Activated T-cell treated with anti-CD3 and anti-CD28 coated beads for 24 hours (primary cell): Measurements from ENCODE around the gene WDFY1.

Source experiments
- DNase-seq: peaks from one replicate; pipeline ENCODE4 v3.0.0-alpha.2; 2020; ENCODE audit warnings: low read depth

WDFY1 gene, protein sequence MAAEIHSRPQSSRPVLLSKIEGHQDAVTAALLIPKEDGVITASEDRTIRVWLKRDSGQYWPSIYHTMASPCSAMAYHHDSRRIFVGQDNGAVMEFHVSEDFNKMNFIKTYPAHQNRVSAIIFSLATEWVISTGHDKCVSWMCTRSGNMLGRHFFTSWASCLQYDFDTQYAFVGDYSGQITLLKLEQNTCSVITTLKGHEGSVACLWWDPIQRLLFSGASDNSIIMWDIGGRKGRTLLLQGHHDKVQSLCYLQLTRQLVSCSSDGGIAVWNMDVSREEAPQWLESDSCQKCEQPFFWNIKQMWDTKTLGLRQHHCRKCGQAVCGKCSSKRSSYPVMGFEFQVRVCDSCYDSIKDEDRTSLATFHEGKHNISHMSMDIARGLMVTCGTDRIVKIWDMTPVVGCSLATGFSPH

DNA sequence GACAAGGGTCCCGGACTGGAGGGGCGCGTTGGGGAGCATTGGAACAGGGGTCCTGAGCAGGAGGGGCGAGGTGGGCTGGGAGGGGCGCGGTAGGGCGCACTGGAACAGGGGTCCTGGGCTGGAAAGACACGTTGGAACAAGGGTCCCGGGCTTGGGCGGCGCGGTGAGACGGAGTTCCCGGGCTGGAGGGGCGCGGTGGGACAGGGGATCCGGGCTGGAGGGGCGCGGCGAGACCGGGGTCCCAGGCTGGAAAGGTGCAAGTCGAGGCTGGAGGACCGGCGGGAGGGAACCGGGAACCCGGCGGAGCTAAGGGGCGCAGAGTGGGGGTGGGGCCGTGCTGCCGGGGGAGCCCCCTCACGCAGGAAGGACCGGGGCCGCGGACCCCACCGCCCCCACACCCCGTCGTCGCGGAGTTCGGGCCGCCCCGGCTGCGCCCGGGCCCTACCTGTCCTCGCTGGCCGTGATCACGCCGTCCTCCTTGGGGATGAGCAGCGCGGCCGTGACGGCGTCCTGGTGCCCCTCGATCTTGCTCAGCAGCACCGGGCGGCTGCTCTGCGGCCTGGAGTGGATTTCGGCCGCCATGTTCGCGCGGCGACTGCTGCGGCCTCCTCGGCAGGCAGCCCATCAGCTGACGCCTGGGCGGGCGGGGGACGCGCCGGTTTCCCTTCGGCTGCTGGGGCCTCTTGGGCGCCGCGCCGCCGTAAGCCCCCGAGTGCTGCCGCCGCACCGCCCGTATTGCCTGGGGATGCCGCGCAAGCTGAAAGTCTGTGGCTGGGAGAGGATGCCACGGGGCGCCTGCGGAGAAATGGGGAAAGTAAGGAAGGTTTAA is at the start of gene WDFY1:
Gene WDFY1, minus strand, starts transcription at position 633 of the 829 bp plus-strand sequence. Its CDS starts 51 bp downstream, at position 582.
- peak; percentile 75 for DNase-seq

DNA sequence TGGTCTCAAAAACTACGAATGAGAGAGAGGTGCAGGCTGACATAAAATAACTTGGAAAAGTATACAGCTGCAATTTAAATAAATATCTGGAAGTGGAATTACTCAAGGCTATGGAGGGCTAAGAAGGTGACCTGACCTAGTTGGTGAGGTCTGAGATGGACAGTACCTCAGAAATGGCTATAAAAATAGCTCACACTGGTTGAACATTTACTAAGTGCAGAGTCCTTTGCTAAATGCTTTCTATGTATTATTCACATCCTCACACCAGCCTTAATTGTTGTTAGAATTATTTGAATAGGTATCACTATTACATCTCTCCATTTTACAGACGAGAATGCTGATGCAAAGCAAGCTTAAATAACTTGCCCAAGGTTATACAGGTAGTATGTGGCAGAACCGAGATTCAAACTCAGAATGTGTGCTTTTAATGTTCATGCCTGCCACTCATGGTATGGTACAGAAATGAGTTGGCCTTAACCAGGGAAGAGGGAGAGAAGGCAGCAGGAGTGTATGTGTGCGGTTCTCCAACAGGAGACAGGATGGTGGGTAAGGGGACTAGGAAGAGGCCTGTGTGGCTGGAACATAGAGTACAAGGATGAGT is 49.5 kb upstream of the WDFY1 start:
- no peak for DNase-seq

DNA sequence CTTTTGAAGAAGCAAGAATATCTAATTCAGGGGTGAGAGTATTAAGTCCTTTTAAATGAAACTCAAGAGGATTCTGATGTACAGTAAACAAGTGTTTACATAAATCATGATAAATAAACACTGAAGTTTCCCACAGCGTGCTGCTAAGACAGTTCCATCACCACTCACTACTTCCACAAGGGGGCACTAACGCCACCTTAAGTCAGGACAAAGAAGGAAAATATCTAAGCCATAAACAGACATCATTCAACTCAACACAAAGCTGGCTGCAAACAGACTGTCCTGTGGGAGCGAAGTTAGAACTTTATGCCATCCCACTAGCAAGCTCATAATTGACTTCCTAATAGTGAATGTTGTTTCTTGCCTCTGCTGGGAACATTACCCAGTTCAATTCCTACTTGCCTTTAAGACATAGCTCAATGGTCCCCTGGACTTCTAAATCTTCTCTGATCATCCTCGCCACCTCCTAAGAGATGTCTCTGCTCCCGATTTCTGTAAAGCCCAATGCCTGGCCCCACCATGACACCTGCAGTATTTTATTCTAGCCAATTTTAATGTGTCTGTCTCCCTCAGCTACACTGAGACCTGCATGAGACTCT is 48.6 kb upstream of the WDFY1 start:
- peak; percentile 60 for DNase-seq

DNA sequence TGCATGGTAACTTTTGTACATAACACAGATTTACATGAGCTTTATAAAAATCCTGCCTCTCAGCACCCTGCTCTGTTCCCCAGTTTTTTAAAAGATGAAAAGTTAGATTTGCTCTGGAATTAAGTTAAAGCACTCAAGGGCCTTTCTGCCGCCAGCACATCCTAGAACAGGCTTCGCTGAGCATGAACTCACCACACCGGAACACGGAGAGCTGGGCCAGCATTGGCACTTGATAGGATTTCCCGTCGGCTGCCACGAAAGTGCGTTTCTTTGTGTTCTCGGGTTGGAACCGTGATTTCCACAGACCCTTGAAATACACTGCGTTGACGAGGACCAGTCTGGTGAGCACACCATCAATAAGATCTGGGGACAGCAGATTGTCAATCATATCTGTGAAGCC is 46.5 kb upstream of the WDFY1 start:
- DNase-seq = no peak

DNA sequence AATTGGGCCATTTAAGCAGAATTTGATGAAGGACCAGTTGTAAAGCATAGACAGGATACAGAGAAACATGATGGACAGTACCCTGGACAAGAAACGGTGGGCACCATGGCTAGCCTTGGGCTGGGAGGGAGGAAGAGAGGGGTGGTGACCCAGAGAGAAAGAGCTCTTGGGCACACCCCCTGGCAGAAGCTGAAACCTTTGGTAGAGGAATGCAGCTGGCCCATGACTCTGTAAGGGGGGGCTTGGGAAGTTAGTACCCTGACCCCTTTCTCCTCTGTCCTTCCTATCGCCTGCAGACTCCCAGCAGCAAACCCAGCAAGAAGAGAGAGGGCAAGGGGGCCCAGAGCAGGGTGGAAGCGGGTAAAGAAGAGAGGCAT is 44.7 kb upstream of the WDFY1 start:
- no peak for DNase-seq

DNA sequence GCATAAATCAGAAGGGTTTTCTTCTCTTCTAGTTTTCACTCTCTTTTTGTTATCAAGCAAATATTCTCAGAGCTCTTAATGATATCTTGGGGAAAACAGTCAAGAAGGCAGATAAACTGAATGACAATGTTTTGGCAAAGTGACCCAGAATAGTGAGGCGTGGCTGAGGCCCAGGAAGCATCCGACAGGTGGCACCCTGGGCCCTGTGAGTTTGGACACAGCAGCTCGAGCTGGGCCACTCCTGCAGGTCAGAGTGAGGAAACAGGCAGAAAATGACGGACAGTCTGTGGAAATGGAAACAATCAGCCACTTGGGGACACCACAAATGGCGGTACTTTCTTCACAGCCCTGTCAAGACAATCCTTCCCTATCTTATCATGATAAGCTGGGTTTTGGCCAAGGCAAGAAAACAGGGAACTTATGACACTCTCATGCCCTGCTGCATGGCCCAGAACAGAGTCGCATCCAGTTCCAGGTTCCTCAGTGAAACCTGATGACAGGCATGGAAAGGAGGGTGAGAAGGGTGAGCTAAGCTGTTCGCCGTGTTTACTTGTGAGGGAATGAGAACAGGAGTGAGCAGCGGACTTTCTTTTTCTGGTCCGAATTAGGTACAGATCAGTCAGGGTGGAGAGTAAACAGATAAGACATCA is 44.2 kb upstream of the WDFY1 start:
- DNase-seq = no peak

DNA sequence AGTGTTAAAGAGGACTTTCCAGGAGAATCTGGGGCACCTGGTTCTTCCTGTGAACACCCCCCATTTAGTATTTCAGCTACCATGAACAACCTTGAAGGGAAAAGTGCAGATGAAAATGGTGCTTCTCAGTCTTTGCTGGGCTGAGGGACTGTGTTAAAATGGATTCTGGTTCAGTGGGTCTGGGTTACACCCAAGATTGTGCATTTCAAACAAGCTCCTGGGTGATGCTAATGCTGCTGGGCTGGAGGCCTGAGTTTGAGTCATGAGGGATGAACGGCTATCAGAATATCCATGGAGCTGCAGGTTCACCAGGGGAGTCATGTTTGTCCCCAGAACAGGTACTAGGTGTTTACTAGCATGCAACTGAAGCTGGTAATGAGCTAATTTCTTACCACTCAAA is 36.1 kb upstream of the WDFY1 start:
- no peak for DNase-seq

DNA sequence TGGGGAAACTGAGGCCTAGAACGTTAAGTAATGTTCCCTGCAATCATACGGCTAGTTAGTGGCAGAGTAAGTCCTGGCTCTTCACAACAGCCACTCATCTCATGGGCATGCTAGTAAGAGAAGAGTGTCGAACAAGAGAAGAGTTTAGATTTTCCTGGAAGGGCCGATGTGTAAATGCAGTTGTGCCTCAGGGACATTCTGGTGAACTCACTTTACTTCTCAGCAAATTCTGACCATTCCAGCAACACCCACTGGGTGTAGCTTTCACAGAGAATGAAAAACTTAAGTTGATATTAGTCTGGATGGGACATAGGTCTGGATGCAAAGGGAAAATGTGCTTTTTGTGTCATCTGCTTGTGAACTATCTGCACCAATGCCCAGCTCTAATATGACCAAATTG is 35.7 kb upstream of the WDFY1 start:
- DNase-seq = no peak

DNA sequence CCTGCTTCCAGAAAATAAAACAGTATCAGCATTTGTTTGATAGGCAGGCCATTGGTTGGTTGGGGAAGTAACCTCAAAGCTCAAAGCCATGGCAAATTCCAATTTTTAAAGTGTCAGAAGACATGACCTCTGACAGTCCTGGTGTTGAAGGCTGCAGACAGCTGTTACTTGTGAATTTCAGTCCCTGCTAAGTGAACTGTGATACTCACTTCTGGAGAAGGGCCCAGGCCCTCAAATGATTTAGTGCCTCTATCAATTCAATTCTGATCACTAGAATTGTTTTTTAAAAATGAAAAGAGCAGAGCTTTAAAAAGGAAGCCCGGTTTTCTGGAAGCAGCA is 35.2 kb upstream of the WDFY1 start:
- DNase-seq = no peak

DNA sequence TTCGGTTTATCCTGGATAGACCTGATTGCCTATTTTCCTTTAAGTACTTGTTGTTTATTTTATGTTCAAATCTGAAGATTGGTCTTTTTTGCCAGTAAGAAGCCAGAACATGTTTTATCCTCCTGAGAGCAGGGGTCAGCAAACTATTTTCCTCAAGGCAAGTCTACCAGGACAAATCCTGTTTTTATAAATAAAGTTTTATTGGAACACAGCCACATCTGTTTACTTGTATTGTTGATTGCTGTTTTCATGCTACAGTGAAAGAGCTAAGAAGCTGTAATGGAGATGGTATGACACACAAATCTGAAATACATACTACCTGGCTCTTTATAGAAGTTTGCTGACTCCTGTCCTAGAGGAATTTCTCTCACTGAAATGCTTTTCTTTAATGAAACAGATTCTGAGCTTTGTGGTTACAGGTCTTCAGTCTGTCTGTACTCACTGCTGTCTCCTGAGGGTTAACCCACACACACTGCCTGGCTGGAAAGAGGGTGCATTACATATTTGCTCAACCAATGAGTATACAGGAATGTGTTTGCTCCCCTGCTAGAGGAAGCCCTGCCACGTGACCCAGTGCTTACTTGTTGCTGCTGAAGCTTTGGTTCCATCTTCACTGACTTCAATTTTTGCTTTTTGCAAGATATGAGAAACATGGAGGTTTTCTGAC is 34.7 kb upstream of the WDFY1 start:
- no peak for DNase-seq

DNA sequence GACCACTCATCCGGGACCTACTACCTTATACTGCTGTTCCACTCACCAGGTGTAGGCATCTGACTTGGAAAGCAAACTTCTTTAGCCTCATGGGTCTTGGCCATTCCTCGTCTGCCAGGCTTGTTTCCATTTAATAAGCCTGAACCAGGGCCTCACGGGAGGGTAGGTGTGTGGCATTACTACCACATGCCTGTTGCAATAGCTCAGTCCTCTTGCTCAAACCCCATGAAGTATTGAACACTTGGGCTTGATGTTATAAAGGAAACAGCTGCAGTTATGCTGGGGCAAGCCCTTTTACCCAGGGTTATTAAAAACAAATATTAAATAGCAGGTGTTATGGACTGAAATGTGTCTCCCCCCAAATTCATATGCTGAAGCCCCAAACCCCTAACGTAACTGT is 33.3 kb upstream of the WDFY1 start:
- no peak for DNase-seq

DNA sequence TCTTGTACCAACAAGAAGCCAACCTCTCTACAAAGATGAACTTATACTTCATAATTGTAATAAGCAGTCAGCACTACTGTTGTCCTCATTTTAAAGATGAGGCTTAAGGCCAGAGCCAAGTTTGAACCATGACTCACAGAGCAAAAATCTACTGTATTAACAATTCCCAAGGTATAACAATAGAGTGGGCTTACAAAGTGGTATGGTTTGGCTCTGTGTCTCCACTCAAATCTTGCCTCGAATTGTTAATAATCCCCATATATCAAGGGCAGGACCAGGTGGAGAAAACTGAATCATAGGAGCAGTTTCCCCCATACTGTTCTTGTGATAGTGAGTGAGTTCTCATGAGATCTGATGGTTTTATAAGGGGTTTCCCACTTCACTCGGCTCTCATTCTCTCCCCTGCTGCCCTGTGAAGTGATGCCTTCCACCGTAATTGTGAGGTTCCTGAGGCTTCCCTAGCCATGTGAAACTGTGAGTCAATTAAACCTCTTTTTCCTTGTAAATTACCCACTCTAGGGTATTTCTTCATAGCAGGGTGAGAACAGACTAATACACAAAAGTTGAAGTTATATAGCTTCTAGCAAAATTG is 31.6 kb upstream of the WDFY1 start:
- DNase-seq = no peak

DNA sequence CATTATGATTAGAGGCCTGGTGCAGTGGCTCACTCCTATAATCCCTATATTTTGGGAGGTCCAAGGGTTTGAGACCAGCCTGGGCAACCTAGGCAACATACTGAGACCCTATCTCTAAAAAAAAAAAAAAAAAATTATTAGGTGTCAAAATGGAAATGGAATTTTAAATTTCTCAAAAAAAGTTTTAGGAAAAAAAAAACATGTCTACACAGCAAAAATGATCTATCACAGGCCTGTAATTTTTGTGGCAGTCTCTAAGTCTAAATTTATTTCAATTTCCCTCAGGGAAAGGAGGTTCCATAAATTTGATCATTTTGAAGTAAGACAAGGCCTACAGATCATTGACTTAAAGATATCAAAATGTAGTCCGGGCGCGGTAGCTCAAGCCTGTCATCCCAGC is 28.5 kb upstream of the WDFY1 start:
- DNase-seq = no peak

DNA sequence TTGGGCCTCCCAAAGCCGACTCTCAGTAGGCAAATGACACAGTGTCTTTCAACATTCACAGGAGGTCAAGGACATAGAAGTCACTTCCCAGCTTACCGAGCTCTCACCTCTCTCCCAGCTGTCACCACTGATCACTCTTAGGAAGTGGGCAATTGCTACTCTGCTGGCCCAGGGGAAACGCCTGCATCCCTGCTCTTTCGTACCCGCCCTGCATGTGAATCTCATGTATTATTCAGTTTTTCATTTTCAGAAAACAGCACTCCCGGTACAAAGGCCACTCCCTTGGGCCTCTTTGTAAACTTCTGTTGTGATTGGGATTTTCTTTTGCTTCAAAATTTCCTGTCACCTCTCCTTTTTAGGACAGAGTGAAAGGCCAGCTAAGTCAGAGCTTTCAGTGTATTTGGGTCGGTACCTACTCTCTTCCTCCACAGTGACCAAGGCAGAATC is 27.5 kb upstream of the WDFY1 start:
- no peak for DNase-seq

DNA sequence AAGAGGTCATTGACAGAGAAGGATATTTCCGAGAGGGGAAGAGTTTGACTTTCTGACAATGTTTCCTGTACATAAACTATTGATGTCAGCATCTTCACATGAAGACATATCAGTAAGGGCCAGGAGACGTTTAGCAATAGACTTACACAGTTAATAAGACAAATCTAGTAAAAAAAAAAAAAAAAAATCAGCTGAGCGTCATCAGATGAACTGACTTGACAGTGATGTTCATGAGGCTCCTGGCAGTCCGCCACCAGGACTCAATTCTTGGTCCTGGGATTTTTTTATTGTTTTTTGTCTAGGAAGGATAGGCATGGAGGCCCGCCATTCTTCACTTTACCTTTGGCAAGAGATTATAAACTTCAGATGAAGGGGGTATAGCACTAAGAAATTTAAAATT is 26.6 kb upstream of the WDFY1 start:
- no peak for DNase-seq

DNA sequence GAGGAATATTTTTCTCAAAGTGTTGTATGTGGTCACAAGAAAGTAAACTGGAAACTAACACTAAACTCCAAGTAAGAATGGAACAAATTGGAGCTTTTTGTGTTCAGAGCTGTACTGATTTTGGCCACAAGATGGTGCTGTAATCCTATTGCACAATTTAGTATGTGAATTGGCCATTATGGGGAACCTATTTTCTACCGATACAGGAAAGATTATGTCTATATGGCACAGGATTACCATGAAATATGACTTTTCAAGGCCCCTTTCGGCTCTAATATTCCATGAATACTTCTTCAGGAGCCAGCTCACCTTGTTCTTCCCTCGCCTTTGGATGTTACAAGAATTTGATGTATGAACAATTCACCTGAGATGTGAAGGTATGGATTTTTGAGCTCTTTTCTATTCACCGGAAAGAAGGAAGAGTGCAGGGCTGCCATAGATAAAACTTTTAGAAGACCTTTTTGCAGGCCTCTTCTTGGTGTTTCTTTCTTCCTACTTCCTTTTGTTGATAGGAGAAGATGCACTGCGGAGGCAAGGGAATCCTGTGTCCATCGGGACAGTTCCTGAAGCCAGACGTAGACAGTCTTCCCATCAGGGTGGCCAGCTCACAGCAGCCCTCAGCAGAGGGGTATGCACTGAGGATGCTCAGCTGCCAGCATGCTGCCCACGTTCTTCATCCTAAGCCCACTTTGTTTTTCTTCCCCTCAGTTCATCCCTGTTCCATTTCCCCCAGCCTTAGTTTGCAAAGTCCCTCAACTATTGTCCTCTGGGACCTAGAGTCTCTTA is 25.4 kb upstream of the WDFY1 start:
- peak; percentile 50 for DNase-seq

DNA sequence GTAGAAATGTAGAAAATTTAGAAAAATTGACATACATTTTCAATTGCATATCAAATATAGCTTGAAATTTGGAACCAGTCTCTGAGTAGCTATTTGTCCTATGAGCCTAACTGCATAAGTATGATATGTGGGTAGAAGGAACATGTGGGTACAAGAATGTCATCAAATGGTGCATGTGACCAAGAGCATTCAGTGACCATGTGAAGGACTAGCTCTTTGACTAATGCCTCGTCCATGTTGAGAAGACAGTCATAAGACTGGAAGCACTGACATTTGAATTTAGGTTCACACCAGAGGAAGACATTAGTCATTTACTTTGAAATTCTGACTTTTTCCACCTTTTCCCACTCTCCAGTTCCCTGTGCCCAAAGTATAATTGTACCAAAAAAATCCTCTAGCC is 24.7 kb upstream of the WDFY1 start:
- no peak for DNase-seq

DNA sequence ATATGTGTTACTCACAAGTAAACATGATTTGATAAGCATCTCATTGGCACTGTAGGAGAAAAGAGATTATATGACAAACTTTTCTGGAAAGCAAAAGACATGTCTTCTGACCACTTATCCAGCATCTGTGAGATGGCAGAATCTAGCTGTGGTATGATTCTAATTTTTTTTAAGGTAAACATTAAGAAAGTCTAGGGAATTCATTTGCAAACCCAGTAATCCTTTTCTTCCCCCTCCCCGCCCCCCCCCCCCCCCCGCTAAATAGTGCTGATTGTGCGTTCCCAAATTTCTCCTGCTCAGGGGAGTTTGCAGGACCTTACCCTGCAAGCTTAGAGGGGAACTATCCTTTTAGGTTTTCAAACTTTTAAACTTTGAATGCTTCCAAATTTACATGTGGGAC is 24.2 kb upstream of the WDFY1 start:
- no peak for DNase-seq

DNA sequence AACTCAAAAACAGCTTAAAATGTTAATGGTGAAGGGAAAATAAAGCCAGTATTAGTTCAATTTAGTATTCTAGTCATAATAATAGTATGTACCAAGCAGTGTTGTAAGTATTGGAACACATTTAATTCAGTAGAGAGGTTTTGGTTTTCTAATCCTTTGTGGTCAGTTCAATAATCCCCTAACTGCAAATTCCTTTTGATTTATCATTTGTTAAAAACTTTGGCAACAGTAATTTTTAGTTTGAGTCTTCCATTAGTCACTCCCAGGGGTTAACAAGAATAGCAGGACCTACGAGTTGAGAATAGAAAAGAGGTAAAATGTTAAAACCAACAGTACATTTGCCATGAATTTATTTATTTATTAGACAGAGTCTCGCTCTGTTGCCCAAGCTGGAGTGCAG is 22.8 kb upstream of the WDFY1 start:
- DNase-seq = no peak

DNA sequence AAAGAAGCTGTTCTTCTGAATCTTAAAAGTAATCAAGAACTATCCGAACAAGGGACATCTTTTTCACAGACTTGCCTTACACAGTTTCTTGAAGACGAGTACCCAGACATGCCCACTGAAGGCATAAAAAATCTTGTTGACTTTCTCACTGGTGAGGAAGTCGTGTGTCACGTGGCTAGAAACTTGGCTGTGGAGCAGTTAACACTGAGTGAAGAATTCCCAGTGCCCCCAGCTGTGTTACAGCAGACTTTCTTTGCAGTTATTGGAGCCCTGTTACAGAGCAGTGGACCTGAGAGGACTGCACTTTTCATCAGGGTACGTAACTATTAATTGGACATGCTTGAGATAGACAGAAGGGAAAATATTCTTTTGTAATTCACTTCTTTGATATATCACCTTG is 14.6 kb upstream of the WDFY1 start:
- no peak for DNase-seq
